Chondrocyte (in vitro differentiated cells): ENCODE data around the gene CNRIP1. TPM values are rescaled to one million over a fixed set of nuclear protein-coding genes. Genes with fewer than 3 reads are reported as not detected.

Experiments
- DNase-seq: peaks from one replicate; pipeline ENCODE4 v3.0.0; 2021; ENCODE audit warnings: mixed read lengths, low spot score
- H3K27ac Mint-ChIP-seq: one replicate; pipeline ENCODE4 v1.8.0; 2021; ENCODE audit warnings: mild to moderate bottlenecking, moderate library complexity, mixed read lengths; ENCODE audit not compliant: unreplicated experiment
- H3K27me3 Mint-ChIP-seq: 2 replicates; pipeline ENCODE4 v1.8.0; 2021; ENCODE audit warnings: low read depth, mixed read lengths
- H3K36me3 Mint-ChIP-seq: 2 replicates; pipeline ENCODE4 v1.8.0; 2021; ENCODE audit warnings: low read depth, mixed read lengths
- H3K4me1 Mint-ChIP-seq: 2 replicates; pipeline ENCODE4 v1.8.0; 2021; ENCODE audit warnings: low read depth, mild to moderate bottlenecking, mixed read lengths
- H3K4me3 Mint-ChIP-seq: one replicate; pipeline ENCODE4 v1.8.0; 2021; ENCODE audit warnings: mild to moderate bottlenecking, moderate library complexity, mixed read lengths; ENCODE audit not compliant: unreplicated experiment
- H3K9me3 Mint-ChIP-seq: 2 replicates; pipeline ENCODE4 v1.8.0; 2021; ENCODE audit warnings: low read depth, mixed read lengths
- CTCF ChIP-seq: fragments of 200-600 bp; sonication (generic); IDR thresholded peaks from 2 replicates; pipeline ENCODE4 v1.5.0; 2021; ENCODE audit warnings: antibody characterized with exemption, mild to moderate bottlenecking, moderate library complexity
- total RNA-seq: library from RNA; stranded (reverse); gene quantifications from 3 replicates; pipeline ENCODE4 v1.2.1, GENCODE V29; 2021

CNRIP1 gene
- total RNA-seq, 1 donor from 2014 or later = 24.7 TPM

- no peak for TF ChIP-seq CTCF
- H3K36me3 Mint-ChIP-seq = peaks cover 3% of the 10 kb centered on the region
- DNase-seq = no peak
These were observed 17.4 kb downstream of the CNRIP1 start for GRCh38 chr2:68302281-68302875.

GRCh38 chr2:68295516-68295915, 24.2 kb downstream of the CNRIP1 start:
- TF ChIP-seq CTCF = no peak
- Mint-ChIP-seq H3K9me3 (no peaks in the 10 kb centered on the region), H3K4me3 (no peak overlapping the region), H3K4me1 (no peaks in the 10 kb centered on the region), H3K36me3 (peaks cover 3% of the 10 kb centered on the region), H3K27ac (no peak overlapping the region), H3K27me3 (no peaks in the 10 kb centered on the region)
- no peak for DNase-seq

More at GRCh38 chr2:68302281-68302875, 17.4 kb downstream of the CNRIP1 start:
- H3K4me1 Mint-ChIP-seq = no peaks in the 10 kb centered on the region
- H3K27me3 Mint-ChIP-seq = no peaks in the 10 kb centered on the region
- H3K4me3 Mint-ChIP-seq = no peak overlapping the region
- no peaks in the 10 kb centered on the region for H3K9me3 Mint-ChIP-seq
- H3K27ac Mint-ChIP-seq = no peak overlapping the region

GRCh38 chr2:68294913-68295312, 24.8 kb downstream of the CNRIP1 start:
- no peaks in the 10 kb centered on the region for H3K9me3 Mint-ChIP-seq
- no peaks in the 10 kb centered on the region for H3K27me3 Mint-ChIP-seq
- TF ChIP-seq CTCF = no peak
- H3K36me3 Mint-ChIP-seq = peaks cover 3% of the 10 kb centered on the region
- no peak overlapping the region for H3K4me3 Mint-ChIP-seq
- H3K27ac Mint-ChIP-seq = no peak overlapping the region
- no peaks in the 10 kb centered on the region for H3K4me1 Mint-ChIP-seq
- DNase-seq = no peak

- no peak for TF ChIP-seq CTCF
- Mint-ChIP-seq H3K4me3 (no peak overlapping the region), H3K27me3 (no peaks in the 10 kb centered on the region), H3K4me1 (no peaks in the 10 kb centered on the region), H3K27ac (no peak overlapping the region), H3K36me3 (no peaks in the 10 kb centered on the region), H3K9me3 (no peaks in the 10 kb centered on the region)
- no peak for DNase-seq
These were observed 25.6 kb downstream of the CNRIP1 start for GRCh38 chr2:68294187-68294586.

- no peak overlapping the region for H3K27ac Mint-ChIP-seq
- H3K4me1 Mint-ChIP-seq = no peaks in the 10 kb centered on the region
- H3K4me3 Mint-ChIP-seq = no peak overlapping the region
- no peak for TF ChIP-seq CTCF
- no peaks in the 10 kb centered on the region for H3K27me3 Mint-ChIP-seq
- no peaks in the 10 kb centered on the region for H3K36me3 Mint-ChIP-seq
- no peaks in the 10 kb centered on the region for H3K9me3 Mint-ChIP-seq
- DNase-seq = no peak
These were observed 26.0 kb downstream of the CNRIP1 start for GRCh38 chr2:68293755-68294154.
